Measurements from ENCODE around the gene AIMP1. TPM values are rescaled to one million over a fixed set of nuclear protein-coding genes. Genes with fewer than 3 reads are reported as not detected.
"Not testable (repeated sequence)": the region's sequence is repeated elsewhere in the genome, so short reads cannot be mapped to it uniquely, and the experiment has no call there.

AIMP1 gene
- total RNA-seq, 1 donor from 2014 or later, result 72.1 TPM

GRCh38 chr4:106316773-106317409 is 541 bp downstream of the AIMP1 start:
- no peaks in the 10 kb centered on the region for H3K27me3 Mint-ChIP-seq (ENCODE audit: low read depth)
- H3K9me3 Mint-ChIP-seq, result no peaks in the 10 kb centered on the region
- intact Hi-C loops (cut with micrococcal nuclease), result loop anchor here (1.0 to 10.0 kb wide), 5 partner anchors 16 to 1403 kb away; partner anchors contain the start of genes GSTCD, INTS12, PAPSS1 and TET2
- H3K4me1 Mint-ChIP-seq (ENCODE audit: low read depth), result peaks cover 26% of the 10 kb centered on the region
- no peak overlapping the region for H3K27ac Mint-ChIP-seq
- H3K36me3 Mint-ChIP-seq (ENCODE audit: low read depth), result peaks cover 23% of the 10 kb centered on the region
- H3K4me3 Mint-ChIP-seq (ENCODE audit: low read depth), result no peak overlapping the region
- DNase-seq (ENCODE audit: low spot score), result no peak

- H3K27ac Mint-ChIP-seq, result no peak overlapping the region
- intact Hi-C loops (cut with micrococcal nuclease), result loop anchor here (2.0 to 10.0 kb wide), 4 partner anchors 15 to 1171 kb away; partner anchors contain the start of genes GSTCD, INTS12 and TET2
- H3K4me3 Mint-ChIP-seq (ENCODE audit: low read depth), result no peak overlapping the region
- no peaks in the 10 kb centered on the region for H3K9me3 Mint-ChIP-seq
- H3K27me3 Mint-ChIP-seq (ENCODE audit: low read depth), result no peaks in the 10 kb centered on the region
- no peak for DNase-seq (ENCODE audit: low spot score)
- H3K4me1 Mint-ChIP-seq (ENCODE audit: low read depth), result peaks cover 25% of the 10 kb centered on the region
- H3K36me3 Mint-ChIP-seq (ENCODE audit: low read depth), result peaks cover 22% of the 10 kb centered on the region
Observed at GRCh38 chr4:106317815-106318214, 1.5 kb downstream of the AIMP1 start.

- peaks cover 22% of the 10 kb centered on the region for H3K36me3 Mint-ChIP-seq (ENCODE audit: low read depth)
- no peak for DNase-seq (ENCODE audit: low spot score)
- peaks cover 23% of the 10 kb centered on the region for H3K4me1 Mint-ChIP-seq (ENCODE audit: low read depth)
- H3K27me3 Mint-ChIP-seq (ENCODE audit: low read depth), result no peaks in the 10 kb centered on the region
- intact Hi-C loops (cut with micrococcal nuclease), result loop anchor here (5.0 to 10.0 kb wide), 3 partner anchors 611 to 1171 kb away; partner anchors contain the start of genes GSTCD, INTS12 and TET2
- H3K4me3 Mint-ChIP-seq (ENCODE audit: low read depth), result no peak overlapping the region
- H3K27ac Mint-ChIP-seq, result no peak overlapping the region
- no peaks in the 10 kb centered on the region for H3K9me3 Mint-ChIP-seq
Observed at GRCh38 chr4:106318511-106318910, 2.2 kb downstream of the AIMP1 start.

DNA sequence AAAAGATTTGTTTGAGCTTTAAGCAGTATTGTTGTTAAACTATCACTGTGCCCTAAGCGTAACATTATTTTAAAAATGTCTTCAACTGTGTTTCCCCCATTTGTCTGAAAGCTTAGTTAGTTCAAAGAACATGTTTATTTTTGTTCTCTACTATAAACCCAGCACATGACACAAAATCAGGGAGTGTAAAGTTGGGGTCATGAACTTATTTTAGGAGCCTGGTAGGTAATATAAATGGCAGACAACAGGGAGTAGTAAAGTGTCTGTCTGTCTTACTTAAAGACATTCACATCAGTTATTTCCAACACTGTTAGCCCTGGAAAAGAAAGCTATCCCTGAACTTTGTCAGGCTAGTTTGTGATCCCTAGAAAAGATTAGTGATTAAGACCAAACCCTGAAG is 3.9 kb downstream of the AIMP1 start:
- Mint-ChIP-seq H3K27ac (no peak overlapping the region), H3K4me3 (ENCODE audit: low read depth) (no peak overlapping the region), H3K9me3 (no peaks in the 10 kb centered on the region), H3K36me3 (ENCODE audit: low read depth) (peaks cover 25% of the 10 kb centered on the region), H3K27me3 (ENCODE audit: low read depth) (no peaks in the 10 kb centered on the region), H3K4me1 (ENCODE audit: low read depth) (peaks cover 17% of the 10 kb centered on the region)
- no peak for DNase-seq (ENCODE audit: low spot score)
- intact Hi-C loops (cut with micrococcal nuclease), result no loop called here

DNA sequence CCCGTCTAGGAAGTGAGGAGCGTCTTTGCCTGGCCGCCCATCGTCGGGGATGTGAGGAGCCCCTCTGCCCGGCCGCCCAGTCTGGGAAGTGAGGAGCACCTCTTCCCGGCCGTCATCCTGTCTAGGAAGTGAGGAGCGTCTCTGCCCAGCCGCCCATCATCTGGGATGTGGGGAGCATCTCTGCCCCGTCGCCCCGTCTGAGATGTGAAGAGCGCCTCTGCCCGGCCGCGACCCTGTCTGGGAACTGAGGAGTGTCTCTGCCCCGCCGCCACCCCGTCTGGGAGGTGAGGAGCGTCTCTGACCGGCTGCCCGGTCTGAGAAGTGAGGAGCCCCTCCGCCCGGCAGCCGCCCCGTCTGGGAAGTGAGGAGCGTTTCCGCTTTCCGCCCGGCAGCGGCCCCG is 4.8 kb downstream of the AIMP1 start:
- DNase-seq (ENCODE audit: low spot score); H3K27me3 Mint-ChIP-seq (ENCODE audit: low read depth); H3K4me3 Mint-ChIP-seq (ENCODE audit: low read depth); intact Hi-C loops (cut with micrococcal nuclease); H3K9me3 Mint-ChIP-seq; H3K27ac Mint-ChIP-seq: not testable (repeated sequence)
- Mint-ChIP-seq H3K4me1 (ENCODE audit: low read depth) (peaks cover 16% of the 10 kb centered on the region), H3K36me3 (ENCODE audit: low read depth) (peaks cover 25% of the 10 kb centered on the region)

GRCh38 chr4:106321814-106322213 is 5.5 kb downstream of the AIMP1 start:
- H3K27ac Mint-ChIP-seq; intact Hi-C loops (cut with micrococcal nuclease): not testable (repeated sequence)

DNA sequence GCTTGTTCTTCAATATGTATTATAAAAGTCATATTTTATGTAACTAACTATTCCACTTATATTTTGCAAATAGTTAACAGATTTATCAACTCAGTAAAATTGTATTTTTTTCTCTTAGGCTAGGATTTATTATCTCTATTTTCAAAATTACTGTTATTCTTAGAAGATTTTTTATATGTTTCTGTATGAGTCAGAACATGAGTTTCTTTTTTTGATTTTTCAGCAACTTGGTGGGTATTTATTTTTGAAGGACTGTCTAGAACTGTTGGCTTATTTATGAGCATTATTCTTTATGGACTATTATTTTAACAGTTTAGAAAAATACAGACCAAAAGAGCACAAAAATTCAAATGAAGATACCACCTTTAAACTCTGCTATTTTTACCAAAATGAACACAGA is 6.8 kb downstream of the AIMP1 start:
- H3K36me3 Mint-ChIP-seq (ENCODE audit: low read depth), result peaks cover 39% of the 10 kb centered on the region
- H3K27me3 Mint-ChIP-seq (ENCODE audit: low read depth), result no peaks in the 10 kb centered on the region
- H3K4me1 Mint-ChIP-seq (ENCODE audit: low read depth), result peaks cover 20% of the 10 kb centered on the region
- intact Hi-C loops (cut with micrococcal nuclease), result no loop called here
- no peaks in the 10 kb centered on the region for H3K9me3 Mint-ChIP-seq
- no peak overlapping the region for H3K27ac Mint-ChIP-seq
- no peak overlapping the region for H3K4me3 Mint-ChIP-seq (ENCODE audit: low read depth)
- no peak for DNase-seq (ENCODE audit: low spot score)

More at GRCh38 chr4:106321814-106322213, 5.5 kb downstream of the AIMP1 start:
- H3K4me3 Mint-ChIP-seq (ENCODE audit: low read depth); H3K27me3 Mint-ChIP-seq (ENCODE audit: low read depth); DNase-seq (ENCODE audit: low spot score); H3K9me3 Mint-ChIP-seq: not testable (repeated sequence)
- Mint-ChIP-seq H3K36me3 (ENCODE audit: low read depth) (peaks cover 26% of the 10 kb centered on the region), H3K4me1 (ENCODE audit: low read depth) (peaks cover 16% of the 10 kb centered on the region)

- peaks cover 46% of the 10 kb centered on the region for H3K36me3 Mint-ChIP-seq (ENCODE audit: low read depth)
- DNase-seq (ENCODE audit: low spot score), result no peak
- intact Hi-C loops (cut with micrococcal nuclease), result no loop called here
Observed at GRCh38 chr4:106325800-106326199, 9.4 kb downstream of the AIMP1 start.

GRCh38 chr4:106329041-106329618 is 12.8 kb downstream of the AIMP1 start:
- Mint-ChIP-seq H3K36me3 (ENCODE audit: low read depth) (peaks cover 62% of the 10 kb centered on the region), H3K9me3 (no peaks in the 10 kb centered on the region), H3K4me1 (ENCODE audit: low read depth) (peaks cover 10% of the 10 kb centered on the region), H3K4me3 (ENCODE audit: low read depth) (no peak overlapping the region), H3K27me3 (ENCODE audit: low read depth) (no peaks in the 10 kb centered on the region), H3K27ac (no peak overlapping the region)
- intact Hi-C loops (cut with micrococcal nuclease), result no loop called here
- no peak for DNase-seq (ENCODE audit: low spot score)

More at GRCh38 chr4:106325800-106326199, 9.4 kb downstream of the AIMP1 start:
- Mint-ChIP-seq H3K4me3 (ENCODE audit: low read depth) (no peak overlapping the region), H3K27me3 (ENCODE audit: low read depth) (no peaks in the 10 kb centered on the region), H3K27ac (no peak overlapping the region), H3K4me1 (ENCODE audit: low read depth) (peaks cover 17% of the 10 kb centered on the region), H3K9me3 (no peaks in the 10 kb centered on the region)

- H3K27me3 Mint-ChIP-seq (ENCODE audit: low read depth), result no peaks in the 10 kb centered on the region
Observed at GRCh38 chr4:106333186-106333585, 16.8 kb downstream of the AIMP1 start.

DNA sequence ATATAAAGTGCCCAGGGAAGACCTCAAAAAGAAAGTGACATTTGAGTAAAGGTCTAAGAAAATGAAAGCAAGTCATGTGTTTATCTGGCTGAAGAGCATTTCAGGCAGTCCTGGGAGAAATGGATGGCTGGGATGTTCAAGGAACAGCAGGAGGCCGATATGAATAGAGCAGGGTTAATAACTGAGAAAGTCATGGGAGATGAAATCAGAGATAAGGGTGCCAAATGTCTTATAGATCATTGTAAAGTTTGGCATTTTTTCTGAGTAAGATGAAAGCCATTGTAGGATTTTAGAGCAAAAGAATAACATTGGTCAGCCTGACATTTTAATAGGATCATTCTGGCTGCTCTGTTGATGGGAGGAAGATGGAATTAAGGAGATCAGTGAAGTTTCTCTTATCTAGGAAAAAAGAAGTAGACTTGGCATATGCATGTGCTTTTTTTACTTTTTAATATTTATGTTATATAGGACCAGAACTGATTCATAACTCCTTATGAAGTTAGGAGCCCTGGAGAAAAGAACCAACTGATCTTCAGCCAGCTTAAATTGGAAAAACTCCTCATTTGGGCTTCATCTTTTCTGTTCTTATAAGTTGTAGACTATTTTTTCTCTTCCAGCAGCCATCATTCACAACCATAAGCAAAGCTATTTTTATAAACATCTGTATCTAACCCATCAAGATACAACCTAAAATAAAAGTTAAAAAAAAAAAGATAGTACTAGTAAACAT is 18.6 kb downstream of the AIMP1 start:
- intact Hi-C loops (cut with micrococcal nuclease), result no loop called here
- Mint-ChIP-seq H3K36me3 (ENCODE audit: low read depth) (peaks cover 79% of the 10 kb centered on the region), H3K4me3 (ENCODE audit: low read depth) (no peak overlapping the region), H3K9me3 (peaks cover 7% of the 10 kb centered on the region), H3K27me3 (ENCODE audit: low read depth) (no peaks in the 10 kb centered on the region), H3K27ac (no peak overlapping the region), H3K4me1 (ENCODE audit: low read depth) (peaks cover 8% of the 10 kb centered on the region)
- DNase-seq (ENCODE audit: low spot score), result no peak

More at GRCh38 chr4:106333186-106333585, 16.8 kb downstream of the AIMP1 start:
- peaks cover 9% of the 10 kb centered on the region for H3K4me1 Mint-ChIP-seq (ENCODE audit: low read depth)
- peaks cover 77% of the 10 kb centered on the region for H3K36me3 Mint-ChIP-seq (ENCODE audit: low read depth)
- intact Hi-C loops (cut with micrococcal nuclease), result loop anchor here (2.0 kb wide), 1 partner anchor 16 kb away; the partner anchor contains the start of genes AIMP1 and TBCK
- no peak for DNase-seq (ENCODE audit: low spot score)
- no peak overlapping the region for H3K27ac Mint-ChIP-seq
- H3K9me3 Mint-ChIP-seq, result peaks cover 7% of the 10 kb centered on the region
- no peak overlapping the region for H3K4me3 Mint-ChIP-seq (ENCODE audit: low read depth)

DNA sequence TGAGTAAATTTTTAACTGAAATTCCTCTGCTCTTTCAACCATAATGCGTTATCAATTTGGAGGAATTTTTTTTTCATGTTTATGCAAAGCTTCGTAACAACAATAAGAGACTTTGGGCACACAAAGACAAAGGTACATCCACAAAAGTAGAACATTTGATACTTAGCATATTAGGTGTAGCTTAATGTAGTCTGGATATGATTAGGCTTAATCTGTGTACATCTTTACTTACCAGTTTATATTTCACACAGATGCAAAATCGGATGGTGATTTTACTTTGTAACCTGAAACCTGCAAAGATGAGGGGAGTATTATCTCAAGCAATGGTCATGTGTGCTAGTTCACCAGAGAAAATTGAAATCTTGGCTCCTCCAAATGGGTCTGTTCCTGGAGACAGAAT is 20.3 kb downstream of the AIMP1 start:
- intact Hi-C loops (cut with micrococcal nuclease), result no loop called here
- peaks cover 84% of the 10 kb centered on the region for H3K36me3 Mint-ChIP-seq (ENCODE audit: low read depth)
- no peak for DNase-seq (ENCODE audit: low spot score)
- no peak overlapping the region for H3K4me3 Mint-ChIP-seq (ENCODE audit: low read depth)
- H3K4me1 Mint-ChIP-seq (ENCODE audit: low read depth), result peaks cover 22% of the 10 kb centered on the region
- H3K27ac Mint-ChIP-seq, result no peak overlapping the region
- H3K27me3 Mint-ChIP-seq (ENCODE audit: low read depth), result no peaks in the 10 kb centered on the region
- peaks cover 15% of the 10 kb centered on the region for H3K9me3 Mint-ChIP-seq

- H3K9me3 Mint-ChIP-seq, result peaks cover 15% of the 10 kb centered on the region
- no peak overlapping the region for H3K4me3 Mint-ChIP-seq (ENCODE audit: low read depth)
- intact Hi-C loops (cut with micrococcal nuclease), result no loop called here
- peaks cover 30% of the 10 kb centered on the region for H3K4me1 Mint-ChIP-seq (ENCODE audit: low read depth)
- DNase-seq (ENCODE audit: low spot score), result no peak
- H3K27me3 Mint-ChIP-seq (ENCODE audit: low read depth), result no peaks in the 10 kb centered on the region
- peaks cover 85% of the 10 kb centered on the region for H3K36me3 Mint-ChIP-seq (ENCODE audit: low read depth)
- H3K27ac Mint-ChIP-seq, result no peak overlapping the region
Observed at GRCh38 chr4:106337916-106338315, 21.6 kb downstream of the AIMP1 start.

Measured in activated T-helper 2 cell treated with anti-CD3 and anti-CD28 coated beads, Interferon-gamma antibody, Interleukin-2, Interleukin-4, amounts not matched to agents 10 μg/mL and 5 μg/mL and 100 μg/mL, durations not matched to agents 14 hours and 24 hours and 36 hours (primary cell).